GM13977 (cell line): ENCODE results near the gene YWHAG.
"Not testable (repeated sequence)": the region's sequence is repeated elsewhere in the genome, so short reads cannot be mapped to it uniquely, and the experiment has no call there.

Experiments used
- DNase-seq: peaks from one replicate; pipeline ENCODE4 v3.0.0; 2012; ENCODE audit warnings: low spot score
- in situ Hi-C: fragments of 300-500 bp; cut with MboI; formaldehyde crosslinking; loops from one replicate; pipeline ENCODE4 v1.12.0; 2022; ENCODE audit warnings: low sequenced_read_pairs, low pct_unique_long_range_greater_than_20kb, mixed read lengths, inconsistent platforms; ENCODE audit not compliant: unreplicated experiment
- TF ChIP-seq, protein P1 (sequence below): IDR thresholded peaks from 2 replicates; pipeline ENCODE4 v1.5.1; 2012; ENCODE audit warnings: mild to moderate bottlenecking, control low read depth; ENCODE audit not compliant: insufficient read depth; ENCODE audit errors: extremely low read depth, missing control alignments

The YWHAG gene

GRCh38 chr7:76397409-76398183 lies 38.8 kb upstream of the YWHAG start:
- in situ Hi-C loops = no loop called here
- TF ChIP-seq, protein P1, sequence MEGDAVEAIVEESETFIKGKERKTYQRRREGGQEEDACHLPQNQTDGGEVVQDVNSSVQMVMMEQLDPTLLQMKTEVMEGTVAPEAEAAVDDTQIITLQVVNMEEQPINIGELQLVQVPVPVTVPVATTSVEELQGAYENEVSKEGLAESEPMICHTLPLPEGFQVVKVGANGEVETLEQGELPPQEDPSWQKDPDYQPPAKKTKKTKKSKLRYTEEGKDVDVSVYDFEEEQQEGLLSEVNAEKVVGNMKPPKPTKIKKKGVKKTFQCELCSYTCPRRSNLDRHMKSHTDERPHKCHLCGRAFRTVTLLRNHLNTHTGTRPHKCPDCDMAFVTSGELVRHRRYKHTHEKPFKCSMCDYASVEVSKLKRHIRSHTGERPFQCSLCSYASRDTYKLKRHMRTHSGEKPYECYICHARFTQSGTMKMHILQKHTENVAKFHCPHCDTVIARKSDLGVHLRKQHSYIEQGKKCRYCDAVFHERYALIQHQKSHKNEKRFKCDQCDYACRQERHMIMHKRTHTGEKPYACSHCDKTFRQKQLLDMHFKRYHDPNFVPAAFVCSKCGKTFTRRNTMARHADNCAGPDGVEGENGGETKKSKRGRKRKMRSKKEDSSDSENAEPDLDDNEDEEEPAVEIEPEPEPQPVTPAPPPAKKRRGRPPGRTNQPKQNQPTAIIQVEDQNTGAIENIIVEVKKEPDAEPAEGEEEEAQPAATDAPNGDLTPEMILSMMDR = no peak
- DNase-seq = peak; percentile 91

GRCh38 chr7:76396864-76397263 lies 38.1 kb upstream of the YWHAG start:
- in situ Hi-C loops = no loop called here
- TF ChIP-seq, protein P1 = no peak
- DNase-seq = no peak

DNA sequence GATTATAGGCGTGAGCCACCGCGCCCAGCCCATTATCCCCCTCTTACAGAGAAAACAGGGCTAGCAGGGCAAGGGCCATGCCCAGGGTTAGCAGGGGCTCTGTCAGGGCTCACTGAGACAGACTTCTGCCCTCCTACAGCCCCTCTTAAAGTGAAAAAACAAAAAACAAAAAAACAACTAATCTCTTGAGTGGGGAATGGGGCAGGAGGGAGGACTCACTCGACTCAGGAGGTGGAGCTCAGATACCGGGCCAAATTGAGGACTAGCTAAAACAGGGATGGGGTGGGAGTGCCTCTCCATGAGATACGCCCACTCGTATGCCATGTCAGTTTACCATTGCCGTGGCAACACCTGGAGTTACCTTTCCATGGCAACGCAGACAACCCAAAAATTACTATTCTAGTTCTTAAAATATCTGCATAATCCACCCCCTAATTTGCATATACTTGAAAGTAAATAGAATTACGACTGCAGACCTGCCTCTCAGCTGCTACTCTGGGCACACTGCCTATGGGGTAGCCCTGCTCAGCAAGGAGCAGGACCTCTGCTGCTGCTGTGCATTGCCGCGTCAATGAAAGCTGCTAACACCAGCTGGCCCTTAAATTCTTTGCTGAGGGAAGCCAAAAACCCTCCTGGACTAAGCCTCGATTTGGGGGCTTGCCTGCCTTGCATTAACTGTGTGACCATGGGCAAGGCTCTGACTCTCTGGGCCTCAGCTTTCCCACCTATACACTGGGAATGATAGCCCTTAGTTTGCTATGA lies 37.4 kb upstream of the YWHAG start:
- DNase-seq = no peak
- TF ChIP-seq, protein P1 = no peak
- in situ Hi-C loops = no loop called here

- in situ Hi-C loops, DNase-seq: not testable (repeated sequence)
These were observed 36.8 kb upstream of the YWHAG start for GRCh38 chr7:76395605-76395964.

DNA sequence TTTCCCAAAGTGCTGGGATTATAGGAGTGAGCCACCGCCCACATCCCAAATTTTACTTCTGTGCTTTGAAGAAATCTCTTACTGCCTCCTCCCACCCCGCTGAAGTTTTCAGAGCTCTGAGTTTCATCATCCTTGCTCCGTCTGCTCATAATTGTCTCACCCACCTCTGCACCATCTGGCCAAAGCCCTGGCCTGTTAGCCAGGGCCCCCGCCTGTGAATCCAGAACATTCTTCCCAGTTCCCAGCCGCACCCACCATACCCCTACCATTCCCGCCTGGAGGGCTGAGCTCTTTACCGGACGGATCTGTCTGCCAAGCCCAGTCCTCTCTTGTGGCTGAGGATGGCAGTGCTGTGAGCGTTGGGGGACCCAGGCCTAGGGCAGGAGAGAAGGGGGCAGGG lies 36.2 kb upstream of the YWHAG start:
- in situ Hi-C loops = no loop called here
- DNase-seq = no peak
- TF ChIP-seq, protein P1 = no peak

DNA sequence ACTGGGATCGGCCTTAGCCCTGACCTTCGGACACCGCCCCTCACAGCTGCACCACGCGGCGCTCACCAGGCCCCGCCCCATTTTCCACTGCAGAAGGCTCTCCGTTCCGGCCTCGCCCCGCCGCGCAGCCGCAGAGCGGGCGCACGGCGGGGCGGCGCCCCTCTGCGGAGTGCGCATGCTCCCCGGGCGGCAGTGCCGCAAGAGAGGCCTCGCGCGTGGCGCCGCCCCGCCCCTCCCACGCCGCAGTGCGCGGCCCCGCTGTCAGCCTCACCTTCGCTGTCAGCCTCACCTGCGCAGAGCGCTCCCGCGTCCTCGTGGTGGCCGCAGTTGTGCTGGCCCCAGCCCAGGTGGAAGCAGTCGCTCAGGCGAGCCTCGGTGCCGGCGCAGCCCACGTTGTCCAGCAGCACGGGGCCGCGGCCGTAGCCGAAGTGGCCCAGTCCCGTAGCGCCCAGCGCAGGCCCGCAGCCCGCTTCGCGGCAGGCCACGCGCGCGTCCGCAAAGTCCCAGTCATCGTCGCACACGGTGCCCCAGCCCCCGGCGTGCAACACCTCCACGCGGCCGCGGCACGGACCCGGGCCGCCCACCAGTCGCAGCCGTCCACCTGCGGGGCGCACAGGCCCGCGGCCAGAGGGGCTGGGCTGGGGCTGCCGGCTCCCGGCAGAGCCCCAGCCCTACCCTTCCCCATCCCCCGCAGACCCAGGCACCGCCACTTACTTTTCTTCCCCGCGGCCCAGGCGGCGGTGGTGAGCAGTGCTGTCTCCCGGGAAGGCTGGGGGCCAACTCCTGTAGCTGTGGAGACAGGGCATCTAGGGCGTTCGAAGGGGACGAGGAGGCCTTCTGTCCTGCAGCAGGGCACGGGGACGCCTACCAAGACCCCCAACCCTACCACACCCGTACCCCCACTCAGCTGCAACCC lies 34.6 kb upstream of the YWHAG start:
- TF ChIP-seq, protein P1 = no peak
- peak; percentile 99 for DNase-seq
- in situ Hi-C loops = no loop called here
